ENCODE data around the gene DPM2. TPM values are rescaled to one million over a fixed set of nuclear protein-coding genes. Genes with fewer than 3 reads are reported as not detected.

The DPM2 gene
- total and polyA plus RNA-seq, 2 of the 4 experiments (the other 2 are of a cell fraction): 10.8 to 60.6 TPM

- Histone ChIP-seq H4K8ac (ENCODE audit: low read depth in 2 of 2, low read length in 2 of 2) (no peak overlapping the region), H2BK15ac (ENCODE audit: low read depth, low read length) (no peak overlapping the region), H3K4me1 (ENCODE audit: control insufficient read depth, insufficient read depth, low read length) (peaks cover 5% of the 10 kb centered on the region; the same call in 1 of the 2 replicates), H3K9me3 (ENCODE audit: control insufficient read depth, insufficient read depth, low read length) (no peaks in the 10 kb centered on the region), H2BK120ac (ENCODE audit: low read depth, low read length) (no peak overlapping the region), H2AK9ac (replicated peaks; ENCODE audit: low read depth, low read length, poor library complexity) (peak overlapping the region; percentile 86), H3K4me3 (ENCODE audit: insufficient read depth, low read depth, low read length) (no peak overlapping the region), H2BK5ac (ENCODE audit: low read depth, low read length, poor library complexity, severe bottlenecking) (no peak overlapping the region), H3K56ac (ENCODE audit: extremely low read depth, insufficient read depth, low read length) (no peak overlapping the region), H3K18ac (ENCODE audit: low read depth, low read length) (no peak overlapping the region), H4K91ac (ENCODE audit: insufficient read depth, low read depth, low read length) (no peak overlapping the region), H3K79me1 (ENCODE audit: low read depth in 1 of 2, low read length in 2 of 2) (peaks cover 0 to 26% of the 10 kb centered on the region in 2 experiments; a peak in 3 of 4 replicates), H3K36me3 (ENCODE audit: control insufficient read depth, insufficient read depth, low read length) (peaks cover 33% of the 10 kb centered on the region), H4K5ac (ENCODE audit: low read depth, low read length) (no peak overlapping the region), H3K9ac (ENCODE audit: low read depth, low read length) (no peak overlapping the region), H3K27ac (ENCODE audit: insufficient read depth, low read length) (no peak overlapping the region), H2AFZ (replicated peaks; ENCODE audit: low read length, poor library complexity) (no peak overlapping the region), H4K20me1 (ENCODE audit: insufficient read depth, low read length) (peaks cover 12% of the 10 kb centered on the region), H2BK20ac (ENCODE audit: low read depth, low read length) (no peak overlapping the region), H3K4me2 (ENCODE audit: low read depth, low read length) (no peak overlapping the region), H3K27me3 (ENCODE audit: control insufficient read depth, insufficient read depth, low read length) (no peaks in the 10 kb centered on the region), H3K14ac (replicated peaks; ENCODE audit: low read depth, low read length) (no peak overlapping the region; the same call in 1 of the 2 replicates), H2AK5ac (ENCODE audit: low read depth, low read length) (no peak overlapping the region), H3K23ac (ENCODE audit: low read depth, low read length) (no peak overlapping the region), H3K9me1 (ENCODE audit: insufficient read depth, low read length) (peaks cover 6% of the 10 kb centered on the region; the same call in 1 of the 2 replicates), H3K4ac (ENCODE audit: low read depth, low read length) (no peak overlapping the region)
- intact Hi-C loops (cut with micrococcal nuclease) (no loop called here), in situ Hi-C loops (cut with MboI; ENCODE audit: low sequenced_read_pairs) (no loop called here), dilution Hi-C loops (cut with HindIII; ENCODE audit: low sequenced_read_pairs, unreplicated experiment) (no loop called here)
- POLR2A ChIA-PET (ENCODE audit: unreplicated experiment): no interaction called here
- 80% methylated on average over 1 of the region's 3 CpGs; no CpG with 5 or more reads in 1 of the 2 experiments for WGBS, 2 experiments (ENCODE audit: extremely low coverage in 2 of 2, insufficient read length in 1 of 2)
- ATAC-seq (ENCODE audit: low read depth) (no peak), DNase-seq (no peak)
- no peak for TF ChIP-seq POLR2A (IDR thresholded peaks at IDR 0.05; ENCODE audit: low read depth, low read length)
- peak; percentile 44; the same call in 1 of the 2 replicates for TF ChIP-seq USF2 (IDR thresholded peaks at IDR 0.05; ENCODE audit: low read depth, low read length)
- TF ChIP-seq ELK1 (IDR thresholded peaks at IDR 0.05; ENCODE audit: borderline replicate concordance, low read depth, low read length): no peak
- no peak for TF ChIP-seq MAZ (IDR thresholded peaks at IDR 0.05; ENCODE audit: borderline replicate concordance, low read depth, low read length)
- no peak for TF ChIP-seq BHLHE40 (IDR thresholded peaks at IDR 0.05; ENCODE audit: low read depth, low read length)
- TF ChIP-seq RCOR1 (IDR thresholded peaks at IDR 0.05; ENCODE audit: insufficient replicate concordance, low read length): no peak
- CTCF ChIA-PET: no interaction called here
- no TSS peak for BruUV-seq (replicated peaks)
Observed at GRCh38 chr9:127946728-127947127, 9.1 kb upstream of the DPM2 start.

Measured in IMR-90 (cell line).